HL-60/S4 treated with retinoic acid at 250 ng/mL for 4 days and 3 days (cell line): ENCODE results near the gene KIF2C.

Source experiments
- in situ Hi-C: fragments of 300-500 bp; cut with MboI; formaldehyde crosslinking; loops from 2 replicates; pipeline ENCODE4 v1.7.0; 2022; ENCODE audit warnings: low sequenced_read_pairs

KIF2C gene

DNA sequence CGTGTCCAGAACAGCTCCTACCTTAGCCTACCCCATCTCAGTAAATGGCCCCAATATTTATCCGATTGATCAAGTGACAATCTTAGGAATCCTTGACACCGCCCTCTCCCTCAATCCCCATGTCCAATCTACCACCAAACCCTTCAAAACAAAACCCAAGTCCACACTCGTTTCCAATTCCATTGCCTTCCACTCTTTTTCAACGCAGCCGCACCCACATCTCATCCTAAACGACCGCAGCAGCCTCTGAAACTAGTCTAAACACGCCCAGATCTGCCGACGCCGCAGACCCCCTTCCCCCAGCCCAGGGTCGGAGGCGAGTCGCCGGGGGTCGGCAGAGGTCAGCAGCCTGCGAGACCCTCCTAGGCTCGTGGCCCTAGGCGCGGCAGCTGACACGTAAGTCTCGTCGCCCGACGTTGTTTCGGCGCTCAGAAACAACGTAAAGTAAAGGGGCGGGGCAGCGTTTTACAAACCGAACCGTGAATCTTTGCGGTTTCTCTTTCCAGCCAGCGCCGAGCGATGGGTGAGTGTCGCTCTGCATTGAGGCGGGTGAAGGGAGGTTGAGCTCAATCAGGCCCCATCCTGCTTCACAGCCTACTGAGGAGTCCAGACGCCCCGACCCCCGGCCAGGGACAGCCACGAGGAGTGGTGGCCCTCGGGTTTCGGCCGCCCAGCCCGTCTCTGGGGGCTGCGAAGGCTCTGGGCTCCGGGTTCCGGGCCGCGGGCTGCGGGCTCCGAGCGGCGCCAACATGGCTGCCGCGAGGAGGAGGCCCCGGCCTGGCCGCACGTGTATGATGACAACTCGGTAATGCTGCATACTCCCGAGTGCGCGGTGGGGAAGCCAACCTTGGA lies 35.7 kb downstream of the KIF2C start, which contains the start of gene RPS8:
RPS8 (plus strand) TSS at position 463 of the 852 bp plus-strand sequence; CDS start at position 520, 57 bp downstream.
- in situ Hi-C loops, result no loop called here

- in situ Hi-C loops, result no loop called here
These were observed 36.5 kb downstream of the KIF2C start for GRCh38 chr1:44775930-44776729.

GRCh38 chr1:44776730-44777068 lies 37.1 kb downstream of the KIF2C start:
- in situ Hi-C loops, result no loop called here

GRCh38 chr1:44777547-44777946 lies 37.9 kb downstream of the KIF2C start:
- in situ Hi-C loops, result no loop called here

DNA sequence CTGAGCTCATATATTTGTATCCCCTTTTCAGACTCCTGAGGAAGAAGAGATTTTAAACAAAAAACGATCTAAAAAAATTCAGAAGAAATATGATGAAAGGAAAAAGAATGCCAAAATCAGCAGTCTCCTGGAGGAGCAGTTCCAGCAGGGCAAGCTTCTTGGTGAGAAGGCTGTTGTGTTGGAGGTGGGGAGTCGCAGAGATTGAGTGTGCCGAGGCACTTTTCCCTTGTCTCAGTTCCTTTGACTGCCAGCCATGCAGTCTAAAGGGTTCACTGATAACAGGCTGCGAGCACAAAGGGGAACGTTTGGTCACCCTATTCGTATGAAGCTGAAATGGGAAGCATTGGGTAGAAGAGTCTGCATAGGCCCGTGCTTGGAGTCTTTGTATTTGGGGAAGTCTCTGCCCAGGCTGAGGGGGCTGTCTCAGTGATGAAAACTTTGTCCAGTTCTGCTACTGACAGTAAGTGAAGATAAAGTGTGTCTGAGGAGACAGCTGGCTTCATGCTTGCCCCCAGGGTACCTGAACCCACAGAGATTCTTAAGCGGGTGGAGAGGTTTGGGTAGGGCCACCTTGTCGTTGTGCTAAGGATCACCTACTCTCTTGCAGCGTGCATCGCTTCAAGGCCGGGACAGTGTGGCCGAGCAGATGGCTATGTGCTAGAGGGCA lies 38.5 kb downstream of the KIF2C start:
- in situ Hi-C loops, result no loop called here

- in situ Hi-C loops, result no loop called here
These were observed 39.3 kb downstream of the KIF2C start for GRCh38 chr1:44778705-44779576.

- in situ Hi-C loops, result no loop called here
These were observed 41.0 kb downstream of the KIF2C start for GRCh38 chr1:44780583-44781121.

DNA sequence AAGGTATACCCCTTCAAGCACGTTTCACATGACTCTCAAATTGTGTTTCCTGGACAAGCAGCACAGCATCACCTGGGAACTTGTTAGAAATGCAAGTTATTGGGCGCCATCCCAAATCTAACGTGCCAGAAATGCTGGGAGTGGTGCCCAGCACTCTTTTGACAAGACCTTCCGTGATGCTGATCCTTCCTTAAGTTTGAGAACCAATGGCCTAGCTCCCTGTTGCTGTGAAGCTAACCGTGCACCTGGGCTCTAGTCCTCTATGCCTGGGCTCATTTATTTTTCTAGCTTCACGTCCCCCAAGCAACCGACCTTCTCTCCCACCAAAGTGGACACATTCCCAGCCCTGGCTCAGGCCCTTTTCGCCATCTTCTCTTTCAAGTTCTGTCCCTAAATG lies 44.1 kb downstream of the KIF2C start:
- in situ Hi-C loops, result no loop called here

DNA sequence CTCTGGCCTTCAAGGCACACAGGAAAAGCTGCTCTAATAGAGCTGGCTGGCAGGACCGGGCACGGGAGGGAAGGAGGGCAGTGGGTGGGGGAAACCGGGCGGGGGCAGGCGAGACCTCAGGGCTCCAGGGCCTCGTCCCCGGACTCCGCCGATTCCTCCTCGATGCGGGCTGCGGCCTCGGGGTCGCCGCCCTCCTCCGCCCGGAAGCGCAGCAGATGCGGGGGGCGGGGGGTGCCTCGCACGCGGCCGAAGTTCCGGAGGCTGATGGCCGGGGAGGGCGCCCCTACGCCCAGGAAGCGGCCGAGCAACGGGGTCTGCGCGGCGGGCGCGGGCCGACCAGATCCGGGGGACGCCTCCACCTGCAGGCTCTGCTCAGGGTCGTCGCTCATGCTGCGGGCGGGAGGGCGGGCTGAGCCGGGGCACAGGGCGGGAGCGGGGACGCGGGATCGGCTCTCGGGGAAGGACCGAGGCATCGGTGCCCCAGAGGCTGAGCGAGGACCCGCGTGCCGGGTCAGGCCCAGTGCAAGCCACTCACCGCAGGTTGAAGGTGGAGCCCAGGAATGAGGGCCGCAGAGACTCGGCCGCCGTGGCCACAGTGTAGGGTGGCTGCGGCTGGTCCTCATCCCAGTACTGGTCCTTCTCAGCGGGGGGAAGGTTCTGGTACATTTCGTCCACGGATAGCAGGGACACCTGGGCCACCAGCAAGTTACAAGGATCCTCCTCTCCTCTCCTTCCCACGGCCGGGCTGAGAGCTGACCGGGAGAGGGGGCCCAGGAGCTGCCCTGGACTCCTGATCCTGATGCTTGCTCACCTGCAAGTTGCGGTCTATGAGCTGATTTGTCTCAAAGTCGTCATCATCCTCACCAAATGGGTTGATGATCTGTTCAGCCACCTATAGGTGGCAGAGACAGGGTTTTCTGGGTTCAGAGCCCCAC lies 44.7 kb downstream of the KIF2C start:
- in situ Hi-C loops, result no loop called here

DNA sequence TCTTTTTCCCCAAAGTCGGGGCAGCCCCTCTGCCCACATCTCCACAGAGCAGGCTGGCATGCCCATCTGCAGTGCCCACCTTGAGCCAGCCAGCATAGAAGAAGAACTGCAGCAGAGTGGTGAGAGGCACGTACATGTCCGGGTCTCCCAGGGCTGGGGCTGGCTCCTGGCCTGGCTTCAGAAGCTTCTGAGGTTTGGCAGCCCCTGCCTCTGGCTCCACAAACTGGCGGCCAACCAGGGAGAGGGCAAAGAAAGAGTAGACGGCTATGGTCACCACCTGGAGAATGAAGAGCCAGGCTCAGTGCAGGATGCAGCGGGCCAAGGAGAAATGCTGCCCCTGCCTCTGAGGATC lies 45.4 kb downstream of the KIF2C start:
- in situ Hi-C loops, result no loop called here

- in situ Hi-C loops, result no loop called here
These were observed 46.0 kb downstream of the KIF2C start for GRCh38 chr1:44785501-44786137.

- in situ Hi-C loops, result no loop called here
These were observed 46.7 kb downstream of the KIF2C start for GRCh38 chr1:44786138-44786840.

GRCh38 chr1:44786841-44787426 lies 47.3 kb downstream of the KIF2C start:
- in situ Hi-C loops, result no loop called here

DNA sequence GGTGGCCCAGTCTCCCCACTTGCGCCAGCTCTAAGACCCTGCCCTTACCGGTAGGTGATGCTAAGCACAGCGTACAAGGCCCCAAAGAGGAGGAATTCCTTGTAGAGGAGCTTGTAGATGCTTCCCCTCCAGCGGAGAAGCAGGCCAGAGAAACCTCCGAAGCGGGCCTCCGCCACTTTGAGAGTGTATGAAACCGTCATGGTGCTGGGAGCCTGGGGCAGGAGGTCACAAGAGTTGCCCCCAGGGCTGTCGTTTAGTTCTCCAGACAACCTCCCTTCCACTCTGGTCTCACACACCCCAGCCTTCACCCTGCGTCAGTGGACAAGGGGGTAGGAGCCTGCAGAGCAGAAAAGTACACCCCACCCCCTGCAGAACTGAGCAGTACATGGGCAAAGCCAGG lies 47.9 kb downstream of the KIF2C start:
- in situ Hi-C loops, result no loop called here

- in situ Hi-C loops, result no loop called here
These were observed 48.7 kb downstream of the KIF2C start, which contains the start of gene BEST4 for GRCh38 chr1:44788120-44788860. Gene BEST4, minus strand, starts transcription at chr1:44788170. Its CDS starts 465 bp downstream, at chr1:44787705.

DNA sequence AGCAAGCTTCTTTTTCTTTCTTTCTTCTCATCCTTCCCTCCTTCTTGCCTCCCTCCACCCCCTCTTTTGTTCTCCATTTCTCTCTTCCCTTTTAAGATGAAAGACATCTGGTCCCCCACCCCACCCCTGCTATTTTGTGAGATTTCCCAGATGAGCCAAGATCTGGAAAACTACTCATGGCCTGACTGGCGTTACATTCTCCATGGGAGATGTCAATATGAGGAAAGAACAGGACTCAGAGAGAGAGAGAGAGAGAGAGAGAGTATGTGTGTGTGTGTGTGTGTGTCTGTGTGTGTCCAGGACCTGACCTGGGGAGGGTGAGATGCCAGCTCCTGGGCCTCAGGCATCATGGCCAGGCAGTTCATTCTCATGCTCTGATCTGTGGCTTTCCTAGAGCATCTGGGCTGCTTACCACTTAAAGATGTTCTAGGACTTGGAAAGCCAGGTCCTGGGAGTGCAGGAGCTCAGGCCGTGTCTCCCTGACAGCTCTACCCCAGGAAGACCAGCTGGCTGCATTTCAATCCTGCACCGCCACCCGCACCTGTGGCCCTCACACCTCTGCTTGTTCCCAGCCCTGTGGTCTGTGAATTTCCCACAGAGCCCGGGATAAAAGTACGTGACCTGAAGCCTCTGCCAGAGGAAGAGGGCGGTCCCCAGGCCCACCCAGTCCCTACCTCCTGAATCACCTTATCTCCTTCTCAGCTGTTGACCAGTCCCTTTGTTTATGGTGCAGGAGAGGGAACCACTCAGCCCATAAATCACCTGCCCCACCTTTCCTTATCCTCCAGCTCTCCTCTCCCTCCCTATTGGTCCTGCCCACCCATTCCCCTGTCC lies 51.5 kb downstream of the KIF2C start:
- in situ Hi-C loops, result no loop called here
